GM12878 (cell line): ENCODE data around the gene CSF1. TPM values are rescaled to one million over a fixed set of nuclear protein-coding genes. Genes with fewer than 3 reads are reported as not detected.

Source experiments
- ATAC-seq: fragments of 200-7000 bp; cut with Tn5 transposase; 3 replicates; pipeline ENCODE4 v1.9.1; 2020; ENCODE audit warnings: mild to moderate bottlenecking, moderate library complexity
- BruUV-seq: library from RNA; stranded (reverse); fragments of 400-500 nt; replicated peaks from 2 replicates; lab custom pipeline; 2021; lab: Mats Ljungman, UMichigan
- CTCF ChIA-PET: fragments of 300-600 bp; sonication (Branson Sonifier 250); formaldehyde crosslinking; extraction: SDS; loops from one replicate; lab custom pipeline; 2021; ENCODE audit warnings: inconsistent platforms; lab: Yijun Ruan, JAX
- POLR2A ChIA-PET: fragments of 350-600 bp; formaldehyde crosslinking; extraction: SDS; loops from one replicate; lab custom pipeline; 2021; ENCODE audit warnings: inconsistent platforms; lab: Charles Lee
- RAD21 ChIA-PET: fragments of 300-600 bp; sonication (Branson Sonifier 250); formaldehyde crosslinking; loops from one replicate; lab custom pipeline; 2023; ENCODE audit warnings: antibody characterized with exemption; ENCODE audit not compliant: unreplicated experiment; lab: Charles Lee
- SMC1A ChIA-PET: fragments of 300-600 bp; sonication (Branson Sonifier 250); formaldehyde crosslinking; loops from one replicate; lab custom pipeline; 2023; ENCODE audit not compliant: unreplicated experiment, uncharacterized antibody; lab: Charles Lee
- DNase-seq: peaks from one replicate; pipeline ENCODE4 v3.0.0-alpha.2; 2011; ENCODE audit warnings: low read depth, low spot score
- FAIRE-seq: peaks from 3 replicates; lab custom pipeline; 2011; peaks lifted over from hg19 to GRCh38; lab: Jason Lieb, UNC
- H2AFZ ChIP-seq: 2 replicates; pipeline ENCODE4 v1.6.0; 2011; ENCODE audit warnings: low read depth, low read length, control low read depth; ENCODE audit not compliant: control insufficient read depth
- H3K27ac ChIP-seq: 2 replicates; pipeline ENCODE4 v1.5.1; 2011; ENCODE audit warnings: control low read depth; ENCODE audit not compliant: control insufficient read depth, insufficient read depth
- H3K27me3 ChIP-seq, 2 experiments: replicated peaks in 1 of 2; 2 replicates each; pipeline versions ENCODE4 v1.6.0 to v1.6.1; 2011; ENCODE audit warnings: low read length in 1 of 2; ENCODE audit not compliant: control insufficient read depth in 2 of 2, insufficient read depth in 2 of 2
- H3K36me3 ChIP-seq, 2 experiments: 2 replicates each; pipeline ENCODE4 v1.5.1; 2011; ENCODE audit warnings: low read length in 1 of 2; ENCODE audit not compliant: control insufficient read depth in 2 of 2, insufficient read depth in 2 of 2
- H3K4me1 ChIP-seq: 2 replicates; pipeline ENCODE4 v1.6.1; 2011; ENCODE audit warnings: mild to moderate bottlenecking, low read length, moderate library complexity, mixed read lengths; ENCODE audit not compliant: control insufficient read depth, insufficient read depth
- H3K4me2 ChIP-seq: 2 replicates; pipeline ENCODE4 v1.6.0; 2011; ENCODE audit warnings: control low read depth; ENCODE audit not compliant: control insufficient read depth, insufficient read depth
- H3K4me3 ChIP-seq: fragments of 200-600 bp; sonication (generic); 2 replicates; pipeline ENCODE4 v1.5.1; 2016
- H3K79me2 ChIP-seq: 2 replicates; pipeline ENCODE4 v1.6.0; 2011; ENCODE audit warnings: low read length; ENCODE audit not compliant: control insufficient read depth, insufficient read depth
- H3K9ac ChIP-seq: 2 replicates; pipeline ENCODE4 v1.8.0; 2011; ENCODE audit warnings: low read length, control low read depth, mixed read lengths; ENCODE audit not compliant: control insufficient read depth, insufficient read depth
- H3K9me3 ChIP-seq: replicated peaks from 3 replicates; pipeline ENCODE4 v1.5.1; 2011; ENCODE audit warnings: mild to moderate bottlenecking, low read length; ENCODE audit not compliant: control insufficient read depth, insufficient read depth
- H4K20me1 ChIP-seq: 2 replicates; pipeline ENCODE4 v1.6.0; 2011; ENCODE audit not compliant: control insufficient read depth, insufficient read depth
- BCLAF1 ChIP-seq: fragments of 450-650 bp; IDR thresholded peaks from 2 replicates; pipeline ENCODE4 v1.6.1; 2017; ENCODE audit warnings: antibody characterized with exemption, mild to moderate bottlenecking, moderate library complexity
- CEBPZ ChIP-seq: fragments of 150-350 bp; IDR thresholded peaks from 2 replicates; pipeline ENCODE4 v1.6.1; 2016; ENCODE audit warnings: low read depth, low read length
- CHD1 ChIP-seq: IDR thresholded peaks from 2 replicates; pipeline ENCODE4 v1.6.1; 2012; ENCODE audit warnings: low read depth, low read length, improper control_type of control experiment
- EGR1 ChIP-seq, 2 experiments: IDR thresholded peaks; 1 replicate in 1 of 2; 2 replicates in 1 of 2; pipeline ENCODE4 v1.6.1; 2011 to 2012; ENCODE audit warnings: low read depth in 2 of 2, low read length in 2 of 2, borderline replicate concordance in 1 of 2, mild to moderate bottlenecking in 1 of 2, moderate library complexity in 1 of 2
- GATAD2B ChIP-seq: fragments of 450-650 bp; conservative IDR thresholded peaks from 2 replicates; pipeline ENCODE4 v1.6.1; 2017; ENCODE audit warnings: low read depth, mild to moderate bottlenecking, moderate library complexity
- HDGF ChIP-seq: fragments of 450-650 bp; IDR thresholded peaks from 2 replicates; pipeline ENCODE4 v1.6.1; 2016; ENCODE audit warnings: antibody characterized with exemption
- KLF5 ChIP-seq: fragments of 450-650 bp; IDR thresholded peaks from 2 replicates; pipeline ENCODE4 v1.6.1; 2014; ENCODE audit warnings: mild to moderate bottlenecking; ENCODE audit not compliant: partially characterized antibody
- MXI1 ChIP-seq: fragments of 150-350 bp; IDR thresholded peaks from 2 replicates; pipeline ENCODE4 v1.6.1; 2011; ENCODE audit warnings: low read depth, mild to moderate bottlenecking, inconsistent platforms, low read length, improper control_type of control experiment
- ZBED1 ChIP-seq: IDR thresholded peaks from 2 replicates; pipeline ENCODE4 v1.6.1; 2016; ENCODE audit warnings: borderline replicate concordance
- ZBTB4 ChIP-seq: fragments of 450-650 bp; formaldehyde crosslinking; IDR thresholded peaks from 2 replicates; pipeline ENCODE4 v1.4.0; 2022; ENCODE audit warnings: mild to moderate bottlenecking, moderate library complexity
- WGBS: methylation state at CpG from one replicate; pipeline ENCODE4 v1.1.6; 2016; ENCODE audit warnings: low lambda C conversion rate; ENCODE audit not compliant: insufficient replicate concordance, insufficient coverage; ENCODE audit errors: missing lambda C conversion rate; 5-methylcytosine and 5-hydroxymethylcytosine counted together
- in situ Hi-C: fragments of 300-500 bp; cut with MboI; formaldehyde crosslinking; loops from 9 replicates; pipeline ENCODE4 v1.14.3; 2018; ENCODE audit warnings: mixed read lengths
- intact Hi-C: fragments of 100-400 bp; cut with micrococcal nuclease; formaldehyde crosslinking; loops from one replicate; pipeline ENCODE4 v1.14.2; 2022; ENCODE audit not compliant: unreplicated experiment
- polyA plus RNA-seq, 11 experiments: library from polyadenylated mRNA; depleted of rRNA in 4 of 11; unstranded in 6 of 11; stranded (reverse) in 5 of 11; fragments of >200 nt; fragmentation: Nextera tagmentation in 4 of 11; fragmentation: Illumina TruSeq in 1 of 11; extraction: Ambion mirVana in 4 of 11; extraction: Trizol in 1 of 11; gene quantifications; 1 replicate in 1 of 11; 2 replicates in 10 of 11; pipeline versions ENCODE4 v1.2.1 to v1.2.3, GENCODE V29; 2011 to 2016; ENCODE audit warnings: inconsistent platforms in 2 of 11, missing spikeins in 2 of 11, low read depth in 1 of 11
- total RNA-seq, 4 experiments: library from RNA; depleted of rRNA in 3 of 4; stranded (reverse); fragments of >200 nt in 3 of 4; fragmentation: Illumina TruSeq in 1 of 4; extraction: Trizol in 1 of 4; gene quantifications; 2 replicates each; pipeline versions ENCODE4 v1.2.1 to v1.2.3, GENCODE V29; 2013 to 2021

CSF1 gene
- total and polyA plus RNA-seq, 10 of the 15 experiments (the other 5 are each of a cell fraction or from before 2014, with no cell fraction given) = 1.2 to 32.4 (median 13.0) TPM

GRCh38 chr1:109889094-109889493 lies 21.6 kb upstream of the CSF1 start:
- Histone ChIP-seq H3K4me2 (no peak overlapping the region), H3K9me3 (no peaks in the 10 kb centered on the region), H3K4me1 (peaks cover 38% of the 10 kb centered on the region), H4K20me1 (no peaks in the 10 kb centered on the region), H3K9ac (no peak overlapping the region), H3K4me3 (no peak overlapping the region), H3K27ac (no peak overlapping the region), H3K36me3 (no peaks in the 10 kb centered on the region), H2AFZ (no peak overlapping the region), H3K27me3 (no peaks in the 10 kb centered on the region), H3K79me2 (no peaks in the 10 kb centered on the region)
- no peak for FAIRE-seq
- RAD21 ChIA-PET = no interaction called here
- SMC1A ChIA-PET = no interaction called here
- ATAC-seq = no peak
- in situ Hi-C loops = no loop called here
- POLR2A ChIA-PET = interaction anchor here (1.3 kb wide), 1 partner anchor 10 kb away, joined by 3 read pairs; no protein-coding TSS in a partner anchor
- no peak for DNase-seq
- intact Hi-C loops = no loop called here
- CTCF ChIA-PET = interaction anchor here (0.7 to 1.9 kb wide), 3 partner anchors 24 to 113 kb away, joined by 4 to 6 read pairs (median 6); partner anchors contain the start of gene AHCYL1
- BruUV-seq = no TSS peak
- 94% methylated on average over 3 of the region's 3 CpGs for WGBS
- TF ChIP-seq ZBTB4 = no peak
- TF ChIP-seq ZBED1 = no peak
- TF ChIP-seq KLF5 = no peak
- TF ChIP-seq CEBPZ = no peak
- no peak for TF ChIP-seq EGR1 (IDR thresholded peaks at IDR 0.05; ENCODE audit: borderline replicate concordance in 1 of 2, low read depth in 2 of 2, low read length in 2 of 2)
- TF ChIP-seq GATAD2B = no peak
- TF ChIP-seq BCLAF1 = no peak
- no peak for TF ChIP-seq MXI1
- no peak for TF ChIP-seq CHD1
- TF ChIP-seq HDGF = no peak
